ENCODE measurements around the gene MALSU1.

MALSU1 gene

GRCh38 chr7:23336799-23337283 is 37.7 kb downstream of the MALSU1 start:
- no peak for DNase-seq

- DNase-seq, result no peak
Observed at GRCh38 chr7:23337374-23337773, 38.2 kb downstream of the MALSU1 start.

- no peak for DNase-seq
Observed at GRCh38 chr7:23338439-23338838, 39.3 kb downstream of the MALSU1 start.

- DNase-seq, result no peak
Observed at GRCh38 chr7:23338863-23339262, 39.7 kb downstream of the MALSU1 start.

GRCh38 chr7:23341846-23342598 is 42.9 kb downstream of the MALSU1 start:
- no peak for DNase-seq

GRCh38 chr7:23343102-23343501 is 44.0 kb downstream of the MALSU1 start:
- DNase-seq, result no peak

GRCh38 chr7:23343806-23344475 is 44.8 kb downstream of the MALSU1 start:
- DNase-seq, result no peak

- no peak for DNase-seq
Observed at GRCh38 chr7:23345601-23346000, 46.5 kb downstream of the MALSU1 start.

- DNase-seq, result no peak
Observed at GRCh38 chr7:23346316-23346715, 47.2 kb downstream of the MALSU1 start.

- no peak for DNase-seq
Observed at GRCh38 chr7:23347033-23347681, 48.0 kb downstream of the MALSU1 start.

GRCh38 chr7:23347682-23348180 is 48.6 kb downstream of the MALSU1 start:
- DNase-seq, result no peak

GRCh38 chr7:23349484-23350157 is 50.5 kb downstream of the MALSU1 start:
- DNase-seq, result no peak

GRCh38 chr7:23350466-23350865 is 51.3 kb downstream of the MALSU1 start:
- DNase-seq, result no peak

GRCh38 chr7:23353172-23353571 is 54.0 kb downstream of the MALSU1 start:
- DNase-seq, result no peak

GRCh38 chr7:23356168-23356567 is 57.0 kb downstream of the MALSU1 start:
- DNase-seq, result no peak

GRCh38 chr7:23356726-23357125 is 57.6 kb downstream of the MALSU1 start:
- DNase-seq, result no peak

GRCh38 chr7:23357190-23358093 is 58.3 kb downstream of the MALSU1 start:
- no peak for DNase-seq

- no peak for DNase-seq
Observed at GRCh38 chr7:23358152-23358674, 59.1 kb downstream of the MALSU1 start.

Measured in stimulated activated CD4-positive, alpha-beta T cell treated with anti-CD3 and anti-CD28 coated beads, Interleukin-12 subunit alpha, Interleukin-12 subunit beta, amount 100 ng/mL, for 4 hours (primary cell).